SK-N-SH (cell line): Measurements from ENCODE around the gene TMEM196. TPM values are rescaled to one million over a fixed set of nuclear protein-coding genes. Genes with fewer than 3 reads are reported as not detected.

ENCODE experiments used
- CTCF ChIA-PET: fragments of 300-600, 350-600 bp; formaldehyde crosslinking; extraction: SDS; loops from one replicate; lab custom pipeline; 2021; lab: Yijun Ruan, JAX
- POLR2A ChIA-PET: fragments of 350-600 bp; sonication (Branson Sonifier 250); formaldehyde crosslinking; extraction: SDS; loops from one replicate; lab custom pipeline; 2020; ENCODE audit warnings: antibody characterized with exemption, inconsistent platforms; lab: Yijun Ruan, JAX
- DNase-seq: peaks from one replicate; pipeline ENCODE4 v3.0.0; 2012
- H2AFZ ChIP-seq: fragments of 200-600 bp; sonication (generic); 2 replicates; pipeline ENCODE4 v1.8.1; 2016; ENCODE audit warnings: antibody characterized with exemption, mild to moderate bottlenecking, low read depth
- H3F3A ChIP-seq: fragments of 200-600 bp; sonication (generic); replicated peaks from 2 replicates; pipeline ENCODE3; 2016; ENCODE audit warnings: antibody characterized with exemption, mild to moderate bottlenecking; ENCODE audit not compliant: insufficient read depth
- H3K27ac ChIP-seq, 2 experiments: fragments of 200-500 bp in 1 of 2; fragments of 200-600 bp in 1 of 2; sonication (Bioruptor generic) in 1 of 2; sonication (generic), shearing (Covaris generic) in 1 of 2; 2 replicates each; pipeline versions ENCODE4 v1.5.1 to v1.6.1; 2014 to 2016; ENCODE audit warnings: low read depth in 2 of 2, inconsistent platforms in 1 of 2, low read length in 1 of 2, mild to moderate bottlenecking in 1 of 2, mixed read lengths in 1 of 2
- H3K27me3 ChIP-seq: fragments of 200-600 bp; sonication (generic), shearing (Covaris generic); 2 replicates; pipeline ENCODE4 v1.6.1; 2016; ENCODE audit warnings: mixed run types; ENCODE audit not compliant: insufficient read depth
- H3K36me3 ChIP-seq, 2 experiments: fragments of 200-500 bp in 1 of 2; fragments of 200-600 bp in 1 of 2; sonication (Bioruptor generic) in 1 of 2; sonication (generic) in 1 of 2; replicated peaks in 1 of 2; 2 replicates each; pipeline versions ENCODE3 to v1.5.1; 2014 to 2016; ENCODE audit warnings: low read length in 1 of 2, mild to moderate bottlenecking in 1 of 2; ENCODE audit not compliant: insufficient read depth in 2 of 2, control insufficient read depth in 1 of 2
- H3K4me1 ChIP-seq, 2 experiments: fragments of 200-500 bp in 1 of 2; fragments of 200-600 bp in 1 of 2; sonication (Bioruptor generic) in 1 of 2; sonication (generic), shearing (Covaris generic) in 1 of 2; 2 replicates each; pipeline versions ENCODE4 v1.5.1 to v1.6.1; 2014 to 2016; ENCODE audit warnings: low read depth in 1 of 2, low read length in 1 of 2, mixed run types in 1 of 2; ENCODE audit not compliant: insufficient read depth in 2 of 2, control insufficient read depth in 1 of 2
- H3K4me2 ChIP-seq: fragments of 200-600 bp; sonication (generic), shearing (Covaris generic); 2 replicates; pipeline ENCODE4 v1.6.1; 2017; ENCODE audit warnings: mixed run types
- H3K4me3 ChIP-seq, 2 experiments: fragments of 200-500 bp in 1 of 2; fragments of 200-600 bp in 1 of 2; sonication (Bioruptor generic) in 1 of 2; sonication (generic), shearing (Covaris generic) in 1 of 2; 2 replicates each; pipeline versions ENCODE4 v1.5.1 to v1.8.1; 2014 to 2016; ENCODE audit warnings: low read depth in 2 of 2, inconsistent platforms in 1 of 2, low read length in 1 of 2, mild to moderate bottlenecking in 1 of 2, mixed read lengths in 1 of 2, moderate library complexity in 1 of 2
- H3K79me2 ChIP-seq: fragments of 200-600 bp; sonication (generic); 2 replicates; pipeline ENCODE4 v1.8.1; 2017; ENCODE audit warnings: mild to moderate bottlenecking; ENCODE audit not compliant: insufficient read depth
- H3K9ac ChIP-seq: fragments of 200-600 bp; sonication (generic); 2 replicates; pipeline ENCODE4 v1.6.1; 2017; ENCODE audit warnings: mixed run types
- H3K9me2 ChIP-seq: fragments of 200-600 bp; sonication (generic); 2 replicates; pipeline ENCODE4 v1.6.1; 2017; ENCODE audit warnings: mixed run types
- H3K9me3 ChIP-seq: fragments of 200-600 bp; sonication (generic); 2 replicates; pipeline ENCODE4 v1.6.1; 2017; ENCODE audit warnings: mixed run types, mild to moderate bottlenecking, moderate library complexity
- H4K20me1 ChIP-seq: fragments of 200-600 bp; sonication (generic); 2 replicates; pipeline ENCODE4 v1.6.1; 2017; ENCODE audit warnings: mild to moderate bottlenecking, mixed run types; ENCODE audit not compliant: insufficient read depth
- CTCF ChIP-seq: fragments of 200-600 bp; sonication (generic); IDR thresholded peaks from 2 replicates; pipeline ENCODE4 v1.6.1; 2017; ENCODE audit warnings: antibody characterized with exemption, mild to moderate bottlenecking, moderate library complexity
- EP300 ChIP-seq, 2 experiments: IDR thresholded peaks; 2 replicates each; pipeline versions ENCODE4 v1.4.0 to v1.6.1; 2012; ENCODE audit warnings: borderline replicate concordance in 1 of 2, low read depth in 1 of 2, low read length in 1 of 2
- FOSL2 ChIP-seq: IDR thresholded peaks from 2 replicates; pipeline ENCODE4 v1.4.0; 2012; ENCODE audit warnings: low read depth, mild to moderate bottlenecking, moderate library complexity, borderline replicate concordance
- FOXJ3 ChIP-seq: sonication (generic); formaldehyde crosslinking; IDR thresholded peaks from 2 replicates; pipeline ENCODE4 v1.5.1; 2020; ENCODE audit warnings: mild to moderate bottlenecking, missing genetic modification reagents
- FOXM1 ChIP-seq: IDR thresholded peaks from 2 replicates; pipeline ENCODE4 v1.4.0; 2012; ENCODE audit warnings: low read depth, mild to moderate bottlenecking
- GABPA ChIP-seq: IDR thresholded peaks from 2 replicates; pipeline ENCODE4 v1.4.0; 2012; ENCODE audit warnings: low read depth, mild to moderate bottlenecking
- IRF3 ChIP-seq: fragments of 150-350 bp; IDR thresholded peaks from 2 replicates; pipeline ENCODE4 v1.6.1; 2016; ENCODE audit warnings: mild to moderate bottlenecking, low read depth, low read length
- JUND ChIP-seq: IDR thresholded peaks from 2 replicates; pipeline ENCODE4 v1.4.0; 2012
- MEF2A ChIP-seq: IDR thresholded peaks from 2 replicates; pipeline ENCODE4 v1.4.0; 2012; ENCODE audit warnings: low read depth, borderline replicate concordance
- MXI1 ChIP-seq: IDR thresholded peaks from 2 replicates; pipeline ENCODE4 v1.6.1; 2012; ENCODE audit warnings: mild to moderate bottlenecking, low read depth, low read length, improper control_type of control experiment
- NFIC ChIP-seq: IDR thresholded peaks from 2 replicates; pipeline ENCODE4 v1.4.0; 2012; ENCODE audit warnings: borderline replicate concordance
- RCOR1 ChIP-seq: fragments of 150-350 bp; IDR thresholded peaks from 2 replicates; pipeline ENCODE4 v1.6.1; 2017; ENCODE audit warnings: antibody characterized with exemption, low read length
- RFX5 ChIP-seq: IDR thresholded peaks from 2 replicates; pipeline ENCODE4 v1.6.1; 2012; ENCODE audit warnings: mild to moderate bottlenecking, improper control_type of control experiment, low read length
- RXRA ChIP-seq: IDR thresholded peaks from 2 replicates; pipeline ENCODE4 v1.4.0; 2012; ENCODE audit warnings: low read depth, mild to moderate bottlenecking, borderline replicate concordance
- SIN3A ChIP-seq: IDR thresholded peaks from 2 replicates; pipeline ENCODE4 v1.6.1; 2012; ENCODE audit warnings: low read depth, mild to moderate bottlenecking, low read length, moderate library complexity, borderline replicate concordance
- SMC3 ChIP-seq: IDR thresholded peaks from 2 replicates; pipeline ENCODE4 v1.6.1; 2012; ENCODE audit warnings: low read depth, low read length, improper control_type of control experiment
- TAF1 ChIP-seq: IDR thresholded peaks from 2 replicates; pipeline ENCODE4 v1.6.1; 2012; ENCODE audit warnings: low read depth, mild to moderate bottlenecking, low read length, moderate library complexity, borderline replicate concordance
- TEAD4 ChIP-seq: IDR thresholded peaks from 2 replicates; pipeline ENCODE4 v1.4.0; 2012; ENCODE audit warnings: mild to moderate bottlenecking, borderline replicate concordance; ENCODE audit not compliant: insufficient read depth
- WGBS: methylation state at CpG from one replicate; pipeline ENCODE4 v1.1.6; 2017; ENCODE audit warnings: low lambda C conversion rate; 5-methylcytosine and 5-hydroxymethylcytosine counted together
- polyA plus RNA-seq, 3 experiments: library from polyadenylated mRNA; depleted of rRNA; stranded (reverse); fragments of >200 nt; gene quantifications; 2 replicates each; pipeline ENCODE4 v1.2.3, GENCODE V29; 2012
- TF ChIP-seq, protein P1 (sequence below): IDR thresholded peaks from 2 replicates; pipeline ENCODE4 v1.4.0; 2012; ENCODE audit warnings: low read depth, borderline replicate concordance
- TF ChIP-seq, protein P2 (sequence below): IDR thresholded peaks from 2 replicates; pipeline ENCODE4 v1.4.0; 2012; ENCODE audit warnings: low read depth
- TF ChIP-seq, protein P3 (sequence below): fragments of 150-350 bp; IDR thresholded peaks from 2 replicates; pipeline ENCODE4 v1.6.1; 2017; ENCODE audit warnings: antibody characterized with exemption, low read length, low read depth, borderline replicate concordance

TMEM196 gene
- polyA plus RNA-seq, 1 of the 3 experiments (the other 2 are of a cell fraction), result not detected

GRCh38 chr7:19709249-19709578, 64.2 kb downstream of the TMEM196 start:
- TF ChIP-seq JUND (no peak), SMC3 (no peak), FOXJ3 (CRISPR knock-in tag) (no peak), RCOR1 (no peak), RXRA (no peak), MXI1 (no peak), NFIC (no peak)
- TF ChIP-seq, protein P1, sequence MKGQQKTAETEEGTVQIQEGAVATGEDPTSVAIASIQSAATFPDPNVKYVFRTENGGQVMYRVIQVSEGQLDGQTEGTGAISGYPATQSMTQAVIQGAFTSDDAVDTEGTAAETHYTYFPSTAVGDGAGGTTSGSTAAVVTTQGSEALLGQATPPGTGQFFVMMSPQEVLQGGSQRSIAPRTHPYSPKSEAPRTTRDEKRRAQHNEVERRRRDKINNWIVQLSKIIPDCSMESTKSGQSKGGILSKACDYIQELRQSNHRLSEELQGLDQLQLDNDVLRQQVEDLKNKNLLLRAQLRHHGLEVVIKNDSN, result no peak
- TF ChIP-seq, protein P2, sequence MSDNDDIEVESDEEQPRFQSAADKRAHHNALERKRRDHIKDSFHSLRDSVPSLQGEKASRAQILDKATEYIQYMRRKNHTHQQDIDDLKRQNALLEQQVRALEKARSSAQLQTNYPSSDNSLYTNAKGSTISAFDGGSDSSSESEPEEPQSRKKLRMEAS, result no peak; the same call in 1 of the 2 replicates
- peaks cover 0 to 16% of the 10 kb centered on the region in 2 experiments; a peak in 2 of 4 replicates for H3K4me1 ChIP-seq
- peak overlapping the region; percentile 82 to 100; a peak in 3 of 4 replicates for H3K4me3 ChIP-seq
- no peak for DNase-seq
- H3K79me2 ChIP-seq, result peaks cover 41% of the 10 kb centered on the region
- H3F3A ChIP-seq, result no peaks in the 10 kb centered on the region
- 52% methylated on average over 6 of the region's 6 CpGs for WGBS
- no peaks in the 10 kb centered on the region for H3K9me2 ChIP-seq
- ChIA-PET CTCF (interaction anchor here (0.6 to 7.5 kb wide), 41 partner anchors 9 to 1545 kb away, joined by 3 to 153 read pairs (median 5); partner anchors contain the start of gene ABCB5), POLR2A (interaction anchor here (1.1 kb wide), 1 partner anchor 591 kb away, joined by 3 read pairs; the partner anchor contains the start of gene TWIST1)
- peak overlapping the region; percentile 78; the same call in 1 of the 2 replicates for H2AFZ ChIP-seq
- peaks cover 0 to 1% of the 10 kb centered on the region in 2 experiments for H3K36me3 ChIP-seq
- peak overlapping the region; percentile 37; the same call in 1 of the 2 replicates for H3K4me2 ChIP-seq
- no peak overlapping the region for H3K9ac ChIP-seq
- no peaks in the 10 kb centered on the region for H4K20me1 ChIP-seq
- no peaks in the 10 kb centered on the region for H3K27me3 ChIP-seq
- H3K9me3 ChIP-seq, result no peaks in the 10 kb centered on the region
- H3K27ac ChIP-seq, result peak overlapping the region; percentile 28 to 30; a peak in 2 of 4 replicates

DNA sequence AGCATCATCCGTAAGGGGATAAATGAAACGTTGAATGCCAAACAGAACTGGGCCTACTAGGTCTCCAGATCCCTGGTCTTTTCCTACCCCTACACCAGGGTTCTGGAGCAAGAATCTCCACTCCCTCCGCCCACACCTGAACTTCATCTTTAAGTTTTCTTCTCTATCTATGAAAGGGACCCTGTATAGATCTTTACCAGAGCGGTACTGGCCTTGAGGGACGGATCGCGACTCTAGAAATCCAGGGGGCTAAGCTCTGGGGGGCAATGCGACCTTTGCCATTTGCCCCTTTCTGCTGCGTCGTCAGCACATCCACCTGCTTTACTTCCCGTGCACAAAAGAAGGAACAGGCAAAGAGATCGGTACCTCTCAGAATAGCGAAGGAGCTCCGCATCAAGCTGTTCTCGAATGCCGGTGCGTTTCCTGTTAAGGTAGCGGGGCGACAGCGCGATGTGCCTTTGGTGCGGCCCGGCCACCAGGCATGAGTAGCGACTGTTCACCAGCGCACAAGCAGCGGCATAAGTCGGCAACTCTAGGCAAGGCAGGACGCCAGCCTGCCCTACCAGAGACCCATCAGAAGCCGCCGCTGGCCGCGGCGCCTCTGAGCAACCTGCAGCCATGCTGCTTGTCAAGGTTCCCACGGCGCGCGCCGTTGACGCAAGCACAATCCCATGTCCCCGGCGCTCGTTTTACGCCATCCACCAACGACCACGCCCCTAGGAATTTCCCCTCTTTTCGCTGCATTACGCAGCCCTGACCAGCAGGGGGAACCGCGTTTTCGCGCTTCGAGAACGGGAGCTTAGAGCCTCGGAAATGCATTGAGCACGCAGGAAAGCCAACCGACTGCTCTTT, 64.8 kb downstream of the TMEM196 start, which contains the start of gene POLR1F:
Gene POLR1F, minus strand, starts transcription at position 641 of the 852 bp plus-strand sequence. Its CDS starts 21 bp downstream, at position 620.
- Histone ChIP-seq H3K4me1 (peaks cover 0 to 16% of the 10 kb centered on the region in 2 experiments; a peak in 2 of 4 replicates), H3K9ac (peak within 1 kb of the TSS; percentile 79), H3K36me3 (peaks cover under 1 to 3% of the 10 kb centered on the region in 2 experiments), H3K9me3 (no peaks in the 10 kb centered on the region), H3K27ac (peak within 1 kb of the TSS; percentile 38 to 47; a peak in 3 of 4 replicates), H4K20me1 (no peaks in the 10 kb centered on the region), H3F3A (no peaks in the 10 kb centered on the region), H3K4me2 (peak within 1 kb of the TSS; percentile 89), H3K27me3 (no peaks in the 10 kb centered on the region), H3K4me3 (peak within 1 kb of the TSS; percentile 82 to 100), H2AFZ (peak within 1 kb of the TSS; percentile 87), H3K9me2 (no peaks in the 10 kb centered on the region), H3K79me2 (peaks cover 41% of the 10 kb centered on the region)
- peak; percentile 93 for DNase-seq
- POLR2A ChIA-PET, result interaction anchor here (1.1 kb wide), 1 partner anchor 590 kb away, joined by 3 read pairs; the partner anchor contains the start of gene TWIST1
- CTCF ChIA-PET, result interaction anchor here (0.6 to 7.5 kb wide), 43 partner anchors 8 to 1545 kb away, joined by 3 to 153 read pairs (median 4); partner anchors contain the start of gene ABCB5
- WGBS, result 2% methylated on average over 48 of the region's 56 CpGs
- TF ChIP-seq RCOR1, result peak; percentile 68; the same call in 1 of the 2 replicates
- TF ChIP-seq TEAD4, result no peak
- TF ChIP-seq CTCF, result peak; percentile 97
- no peak for TF ChIP-seq FOXM1
- TF ChIP-seq, protein P3, sequence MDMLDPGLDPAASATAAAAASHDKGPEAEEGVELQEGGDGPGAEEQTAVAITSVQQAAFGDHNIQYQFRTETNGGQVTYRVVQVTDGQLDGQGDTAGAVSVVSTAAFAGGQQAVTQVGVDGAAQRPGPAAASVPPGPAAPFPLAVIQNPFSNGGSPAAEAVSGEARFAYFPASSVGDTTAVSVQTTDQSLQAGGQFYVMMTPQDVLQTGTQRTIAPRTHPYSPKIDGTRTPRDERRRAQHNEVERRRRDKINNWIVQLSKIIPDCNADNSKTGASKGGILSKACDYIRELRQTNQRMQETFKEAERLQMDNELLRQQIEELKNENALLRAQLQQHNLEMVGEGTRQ, result no peak
- no peak; the same call in 1 of the 2 replicates for TF ChIP-seq NFIC
- TF ChIP-seq FOSL2, result no peak
- TF ChIP-seq IRF3, result no peak
- TF ChIP-seq TAF1, result peak; percentile 91
- TF ChIP-seq RFX5, result peak; percentile 80
- TF ChIP-seq MEF2A, result no peak
- peak; percentile 99 for TF ChIP-seq SIN3A
- TF ChIP-seq EP300 (IDR thresholded peaks at IDR 0.05; ENCODE audit: borderline replicate concordance in 1 of 2, low read depth in 1 of 2, low read length in 1 of 2), result no peak
- TF ChIP-seq GABPA, result no peak
